HK-2 (cell line): ENCODE results near the gene AIFM3.
"Not testable (repeated sequence)": the region's sequence is repeated elsewhere in the genome, so short reads cannot be mapped to it uniquely, and the experiment has no call there.

Experiments used
- DNase-seq: peaks from one replicate; pipeline ENCODE4 v3.0.0-alpha.2; 2018; ENCODE audit not compliant: unreplicated experiment

Gene AIFM3

DNA sequence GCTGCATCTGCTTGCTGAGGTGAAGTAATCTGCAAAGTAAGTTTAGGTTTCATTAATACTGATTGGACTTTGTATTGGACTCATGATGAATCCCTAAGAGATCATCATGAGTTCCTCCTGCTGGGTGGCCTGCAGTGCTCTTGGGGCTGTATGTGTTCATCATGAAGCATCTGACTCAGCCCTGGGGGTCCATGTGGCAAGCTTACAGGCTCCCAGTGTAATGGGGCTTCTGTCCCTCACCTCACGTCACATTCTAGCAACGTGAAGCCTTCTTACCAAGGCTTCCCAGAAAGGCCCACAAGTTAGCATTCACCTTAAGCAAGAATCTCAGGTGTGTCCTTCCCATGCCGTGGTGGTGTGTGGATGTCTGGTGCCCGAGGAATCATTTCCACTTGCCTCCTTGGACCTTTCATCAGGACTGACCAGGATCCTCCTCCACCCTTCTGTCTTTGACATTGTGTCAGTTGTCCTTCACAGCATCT lies 26.1 kb upstream of the AIFM3 start:
- DNase-seq: no peak

GRCh38 chr22:20942203-20942902 lies 24.7 kb upstream of the AIFM3 start:
- not testable (repeated sequence) for DNase-seq

GRCh38 chr22:20943104-20943933 lies 23.7 kb upstream of the AIFM3 start:
- DNase-seq: no peak

GRCh38 chr22:20944042-20944441 lies 23.0 kb upstream of the AIFM3 start:
- no peak for DNase-seq

GRCh38 chr22:20945578-20945934 lies 21.5 kb upstream of the AIFM3 start:
- no peak for DNase-seq

DNA sequence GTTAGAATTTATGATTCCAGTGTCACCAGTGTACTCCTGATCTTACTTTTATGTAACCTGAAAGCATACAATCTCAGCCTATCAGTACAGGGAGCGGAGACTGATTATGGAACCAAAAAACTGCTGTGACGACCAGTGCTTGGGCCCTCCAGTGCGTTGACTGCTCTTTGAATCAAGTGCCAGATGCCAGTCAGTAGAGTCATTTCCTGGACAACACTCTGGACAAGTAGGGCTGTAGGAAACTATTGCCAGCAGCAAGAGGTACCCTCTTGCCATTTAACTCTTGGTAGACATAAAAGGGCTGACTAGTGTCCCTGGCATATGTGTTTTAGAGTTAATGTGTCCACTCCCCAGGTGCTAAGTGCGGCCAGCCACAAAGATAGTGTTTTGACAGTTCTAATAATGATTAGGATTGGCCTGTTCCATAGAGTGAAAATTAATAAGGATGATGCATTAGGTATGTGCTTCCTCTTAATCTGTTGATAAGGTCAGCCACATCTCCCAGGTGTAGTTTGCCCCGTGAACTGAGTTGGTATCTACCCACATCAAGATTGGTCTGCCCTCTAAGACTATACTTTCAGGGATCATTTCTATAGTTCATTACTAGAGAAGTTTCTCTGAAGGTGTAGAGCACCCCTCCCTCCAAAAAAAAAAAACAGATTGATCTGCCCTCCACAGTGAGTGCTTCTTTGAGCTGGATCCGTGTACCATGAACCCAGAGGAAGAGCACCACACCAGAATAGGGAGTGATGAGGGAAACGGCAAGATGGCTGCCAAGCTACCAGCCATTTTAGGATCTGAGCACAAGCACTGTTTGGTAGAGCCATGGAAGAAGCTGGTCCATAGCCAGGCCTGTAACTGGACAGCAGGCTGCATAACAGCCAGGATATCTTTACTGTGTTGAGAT lies 20.7 kb upstream of the AIFM3 start:
- DNase-seq: no peak

- DNase-seq: no peak
Measured at GRCh38 chr22:20946991-20947390, 20.1 kb upstream of the AIFM3 start.

DNA sequence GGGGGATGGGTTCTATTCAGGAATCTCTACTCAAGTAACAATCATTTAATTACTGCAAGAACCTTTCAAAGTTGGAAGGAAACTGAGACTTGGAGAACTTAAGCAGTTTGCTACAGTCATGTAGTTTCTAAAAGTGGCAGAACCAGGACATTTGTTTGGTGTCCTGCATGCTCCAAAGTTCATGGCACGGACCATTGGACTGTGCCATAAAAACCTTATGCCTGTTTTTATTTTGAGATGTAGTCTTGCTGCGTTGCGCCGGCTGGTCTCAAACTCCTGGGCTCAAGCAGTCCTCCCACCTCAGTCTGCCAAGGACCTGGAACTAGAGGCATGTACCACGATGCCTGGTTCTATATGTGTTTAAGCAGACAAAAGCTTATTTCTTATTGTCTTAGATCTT lies 18.6 kb upstream of the AIFM3 start:
- DNase-seq: no peak

GRCh38 chr22:20948989-20949388 lies 18.1 kb upstream of the AIFM3 start:
- no peak for DNase-seq

- DNase-seq: no peak
Measured at GRCh38 chr22:20949698-20950183, 17.3 kb upstream of the AIFM3 start.

- DNase-seq: no peak
Measured at GRCh38 chr22:20951151-20951931, 15.7 kb upstream of the AIFM3 start.

DNA sequence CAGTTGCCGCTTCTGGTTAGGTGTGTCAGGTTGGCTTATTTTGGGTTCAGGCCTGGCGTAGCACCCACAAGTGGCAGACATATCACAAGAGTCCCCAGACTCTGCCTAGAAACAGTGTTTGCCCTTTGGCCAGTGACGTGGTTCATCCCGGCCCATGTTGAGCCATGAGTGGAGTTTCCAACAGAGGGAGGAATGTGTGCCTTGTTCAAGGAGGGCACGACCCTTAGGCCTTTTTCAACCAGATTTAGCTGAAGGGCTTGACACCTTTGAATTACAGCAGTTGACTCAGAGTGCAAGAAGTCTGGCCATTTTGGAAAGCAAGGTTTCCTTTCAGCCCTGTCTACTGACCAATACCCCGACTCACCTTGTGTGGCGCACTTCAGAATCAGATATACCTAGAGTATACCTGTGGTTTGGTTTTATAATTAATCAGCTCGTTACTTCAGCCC lies 15.1 kb upstream of the AIFM3 start:
- no peak for DNase-seq

- DNase-seq: no peak
Measured at GRCh38 chr22:20952544-20953341, 14.3 kb upstream of the AIFM3 start.

DNA sequence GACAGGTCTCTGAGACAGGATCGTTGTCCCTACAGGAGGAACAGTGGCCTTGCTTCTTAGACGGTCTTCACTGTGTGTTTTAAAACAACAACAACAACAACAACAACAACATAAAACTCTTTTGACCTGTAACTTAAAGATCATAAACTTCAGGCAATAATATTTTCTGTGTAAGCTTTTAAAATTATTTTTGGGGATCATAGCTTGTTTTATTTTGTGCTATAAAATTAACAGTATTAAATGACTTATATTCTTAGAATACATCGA lies 13.8 kb upstream of the AIFM3 start:
- no peak for DNase-seq

- DNase-seq: no peak
Measured at GRCh38 chr22:20953668-20954500, 13.2 kb upstream of the AIFM3 start.

DNA sequence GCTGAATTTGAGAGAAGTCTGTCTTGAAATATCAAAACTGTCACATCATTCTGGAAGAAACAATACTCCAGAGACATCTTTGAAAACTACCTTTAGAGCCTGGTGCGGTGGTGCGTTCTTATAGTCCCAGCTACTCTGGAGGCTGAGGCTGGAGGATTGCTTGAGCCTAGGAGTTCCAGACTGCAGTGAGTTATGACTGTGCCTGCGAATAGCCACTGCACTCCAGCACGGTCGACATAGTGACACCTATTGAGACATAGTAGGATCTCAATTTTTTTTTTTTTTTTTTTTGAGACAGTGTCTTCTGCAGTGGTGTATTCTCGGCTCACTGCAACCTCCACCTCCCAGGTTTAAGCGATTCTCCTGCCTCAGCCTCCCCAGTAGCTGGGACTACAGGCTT lies 11.5 kb upstream of the AIFM3 start:
- no peak for DNase-seq

DNA sequence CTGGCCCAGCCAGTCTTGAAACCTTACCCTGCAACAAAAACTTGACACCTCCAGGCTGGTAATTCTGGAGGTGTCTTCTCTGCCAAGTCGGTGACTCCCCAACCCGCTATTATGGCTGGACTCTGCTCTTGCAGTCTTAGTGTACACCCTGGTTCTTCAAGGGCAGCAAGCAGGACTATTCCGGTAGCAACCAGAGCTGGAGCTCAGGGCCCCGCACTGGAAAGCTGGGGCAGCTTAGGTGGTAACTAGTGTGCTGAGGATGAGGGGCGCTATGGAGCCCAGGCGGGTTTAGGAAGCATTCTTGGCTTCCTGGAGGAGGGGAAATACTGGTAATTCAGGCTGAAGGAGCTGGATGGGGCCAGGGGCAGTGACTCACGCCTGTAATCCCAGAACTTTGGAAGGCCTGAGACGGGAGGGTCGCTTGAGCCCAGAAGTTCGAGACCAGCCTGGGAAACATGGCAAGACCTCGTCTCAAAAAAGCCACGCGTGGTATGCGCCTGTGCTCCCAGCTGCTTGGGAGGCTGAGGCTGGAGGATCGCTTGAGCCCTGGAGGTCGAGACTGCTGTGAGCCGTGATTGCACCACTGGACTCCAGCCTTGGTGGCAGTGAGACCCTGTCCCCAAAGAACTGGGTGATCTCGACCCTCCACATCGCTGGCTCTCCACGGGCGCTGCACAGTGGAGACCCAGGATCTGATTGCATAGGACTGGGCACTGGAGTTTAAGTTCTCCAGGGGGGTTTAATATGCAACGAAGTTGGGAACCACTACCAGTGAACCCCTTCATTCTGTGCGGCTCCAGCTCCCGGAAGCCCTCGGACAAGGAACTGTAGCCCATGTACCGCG lies 10.6 kb upstream of the AIFM3 start:
- peak; percentile 58 for DNase-seq

GRCh38 chr22:20957102-20957682 lies 9.9 kb upstream of the AIFM3 start:
- DNase-seq: peak; percentile 52
